GM19035 (cell line): ENCODE measurements around the gene KBTBD12.

Experiments used
- ATAC-seq: cut with Tn5 transposase; IDR thresholded peaks from one replicate; pipeline ENCODE4 v1.9.1; 2021; ENCODE audit not compliant: unreplicated experiment

KBTBD12 gene

DNA sequence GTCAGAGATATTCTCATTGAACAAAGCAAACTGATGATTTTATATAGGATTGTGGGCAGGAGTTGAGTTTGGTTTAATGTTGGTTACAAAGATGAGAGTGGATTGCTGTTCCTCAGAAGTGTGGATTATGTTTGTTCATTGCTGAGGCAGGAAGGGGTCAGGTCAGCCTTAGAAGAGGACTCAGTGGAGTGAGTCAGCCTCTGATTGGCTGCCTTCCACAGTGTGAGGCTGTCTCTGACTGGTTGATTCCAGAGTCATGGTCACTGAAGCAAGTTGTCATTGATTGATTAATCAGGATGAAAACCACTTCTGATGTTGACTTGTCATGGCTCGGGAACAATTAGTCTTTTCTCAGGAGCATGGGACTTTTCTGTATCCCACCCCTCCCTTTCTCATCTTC is 36.2 kb downstream of the KBTBD12 start:
- no peak for ATAC-seq

DNA sequence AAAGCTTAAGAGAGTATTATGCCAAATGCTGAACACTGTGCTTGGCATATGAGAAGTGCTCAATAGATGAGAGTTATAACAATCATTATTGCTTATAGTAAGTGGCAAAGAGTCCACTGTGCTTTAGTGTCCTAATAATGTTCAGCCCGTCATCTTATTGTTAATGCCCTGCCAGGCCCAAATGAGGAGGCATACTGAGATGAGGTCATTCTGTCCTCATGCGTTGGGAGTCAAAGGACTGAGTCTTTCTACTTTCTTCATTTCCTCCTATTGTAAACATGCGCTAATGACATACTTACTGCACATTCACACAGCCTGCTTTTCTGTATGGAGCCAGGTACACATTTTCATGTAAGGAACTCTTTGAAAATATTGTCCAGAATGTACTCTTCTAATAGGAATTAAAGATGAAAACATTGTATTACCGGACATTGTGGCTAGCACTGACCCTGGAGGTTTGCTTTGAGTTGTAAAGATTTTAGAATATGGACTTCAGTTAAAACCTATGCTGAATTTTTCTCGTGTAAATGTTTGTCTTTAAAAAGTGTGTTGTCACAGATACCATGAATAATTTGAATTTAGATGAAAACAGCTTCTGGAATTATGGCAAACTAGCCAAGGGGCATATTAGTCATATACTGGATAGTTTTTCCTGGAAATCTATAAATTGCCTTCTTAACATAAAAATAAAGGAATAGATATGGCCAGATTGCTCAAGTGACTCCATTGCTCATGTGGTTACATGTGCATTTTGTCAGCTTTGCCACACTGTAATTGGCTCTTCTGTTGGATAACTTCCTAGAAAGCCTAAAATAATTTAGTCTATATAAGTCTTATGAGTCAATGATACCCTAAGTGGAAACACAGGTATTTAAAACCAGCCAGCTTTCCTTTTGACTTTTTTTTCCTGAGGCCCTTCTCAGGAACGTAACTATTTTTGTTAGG is 38.3 kb downstream of the KBTBD12 start:
- ATAC-seq: no peak

DNA sequence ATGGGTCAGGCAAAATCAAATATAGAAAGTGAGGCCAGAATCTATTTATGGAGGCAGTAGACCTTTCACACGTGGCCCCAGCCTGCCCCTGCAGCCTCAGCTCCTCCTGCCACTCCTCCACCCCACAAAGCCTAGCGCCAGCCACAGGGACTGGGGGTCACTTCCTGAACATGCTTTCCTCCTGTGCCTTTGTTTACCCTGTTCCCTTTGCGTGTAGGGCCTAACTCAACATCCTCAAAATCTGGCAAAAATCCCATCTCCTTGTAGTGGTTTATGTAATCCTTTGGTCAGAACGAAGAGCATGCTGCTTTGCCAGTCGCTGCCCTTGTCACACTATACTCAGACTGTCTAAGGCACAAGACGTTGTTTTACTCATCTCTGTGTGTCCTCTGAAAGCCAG is 39.6 kb downstream of the KBTBD12 start:
- ATAC-seq: no peak

DNA sequence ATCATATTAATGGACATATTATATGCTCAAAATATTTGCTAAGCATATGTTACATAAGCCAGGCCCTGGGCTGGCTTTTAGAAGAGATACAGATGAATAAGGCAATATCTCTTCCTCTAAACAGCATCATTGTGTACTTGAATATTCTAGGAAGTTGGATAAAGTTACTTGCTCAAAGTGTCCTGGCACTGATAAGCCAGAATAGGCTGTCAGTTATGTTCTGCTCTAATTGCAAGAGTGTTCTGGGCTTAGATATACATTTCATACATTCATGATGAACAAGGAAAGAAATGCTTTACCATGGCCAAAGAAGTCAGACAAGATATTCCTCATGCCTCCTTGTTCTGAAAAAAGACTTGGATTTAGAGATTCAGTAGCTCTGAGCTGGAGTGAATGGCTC is 40.7 kb downstream of the KBTBD12 start:
- ATAC-seq: no peak

DNA sequence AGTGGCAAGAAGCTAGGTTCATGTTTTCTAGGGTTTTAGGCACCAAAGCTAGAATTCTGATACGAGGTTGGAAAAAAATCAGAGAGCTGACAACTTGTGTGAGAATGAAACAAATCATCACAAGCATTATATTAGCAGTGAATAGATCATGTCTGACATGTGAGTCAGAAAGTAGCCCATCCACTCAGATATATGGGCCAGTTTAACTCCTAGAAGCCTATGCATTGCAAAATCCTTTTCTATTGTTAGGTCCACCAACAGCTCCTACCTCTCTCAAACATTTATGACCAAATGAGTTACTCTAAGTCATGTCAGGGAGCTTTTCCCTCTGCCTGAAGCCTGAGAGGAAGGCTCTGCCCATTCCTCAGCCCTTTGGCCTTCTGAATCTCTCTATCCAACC is 44.0 kb downstream of the KBTBD12 start:
- no peak for ATAC-seq

DNA sequence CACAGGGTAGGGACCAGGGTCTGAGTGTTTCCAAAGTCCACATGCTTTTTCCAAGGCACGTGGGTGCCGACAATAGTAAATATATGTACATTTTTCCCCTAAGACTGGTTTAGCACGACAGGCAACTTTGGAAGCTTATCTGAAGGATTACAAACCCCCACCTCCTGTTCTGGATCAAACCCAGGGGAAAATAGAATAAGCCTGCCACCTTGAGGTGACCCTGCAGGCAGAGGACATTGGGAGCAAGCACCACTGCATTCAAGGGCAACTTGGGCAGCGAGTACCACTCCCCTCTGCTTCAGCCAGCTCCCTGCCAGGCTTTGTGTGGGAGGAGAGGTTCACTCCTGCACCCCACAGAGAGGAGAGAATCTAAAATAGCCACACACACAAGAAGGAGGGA is 44.8 kb downstream of the KBTBD12 start:
- ATAC-seq: no peak

DNA sequence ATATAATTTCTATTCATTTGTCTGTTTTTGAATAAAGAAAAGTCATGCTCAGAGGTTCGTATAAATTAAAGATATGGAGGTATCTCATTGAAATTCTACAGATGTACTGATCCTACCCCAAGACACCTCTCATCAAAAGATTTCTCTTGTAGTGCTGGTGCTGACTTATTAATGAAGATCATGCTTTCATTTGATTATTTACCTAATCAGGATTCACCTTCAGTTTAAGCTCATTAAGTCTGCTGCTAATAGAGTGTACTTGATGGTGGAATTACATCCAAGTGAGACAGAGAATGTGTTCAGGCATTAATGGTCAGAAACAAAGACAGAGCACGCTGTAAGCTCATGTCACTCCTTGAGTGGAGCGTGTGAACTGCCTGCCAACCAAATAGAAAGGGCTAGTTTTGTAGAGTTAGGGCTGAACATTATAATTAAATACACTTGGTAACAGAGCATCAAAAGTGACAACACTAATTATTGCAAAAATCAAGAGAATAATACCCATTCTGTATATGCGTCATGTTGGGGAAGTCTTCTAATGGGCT is 45.5 kb downstream of the KBTBD12 start:
- no peak for ATAC-seq

DNA sequence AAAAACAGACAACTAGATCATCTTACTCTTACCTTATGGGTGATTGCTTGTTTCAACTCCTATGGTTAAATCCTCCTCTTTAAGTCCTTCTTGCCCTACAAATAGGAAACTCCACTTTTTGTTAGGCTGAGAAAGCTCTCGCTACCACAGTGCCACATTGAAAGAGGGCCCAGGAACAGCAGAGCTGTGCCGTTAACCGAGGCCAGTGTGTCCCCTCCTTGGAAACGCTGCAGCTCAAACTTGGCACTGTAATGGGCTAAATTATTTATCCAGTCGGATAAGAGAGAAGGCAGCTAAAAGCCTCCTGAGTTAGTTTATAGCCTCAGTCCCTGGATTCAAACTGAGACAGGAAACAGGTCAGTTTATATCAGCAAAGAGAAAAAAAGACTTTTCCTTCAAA is 46.1 kb downstream of the KBTBD12 start:
- no peak for ATAC-seq

DNA sequence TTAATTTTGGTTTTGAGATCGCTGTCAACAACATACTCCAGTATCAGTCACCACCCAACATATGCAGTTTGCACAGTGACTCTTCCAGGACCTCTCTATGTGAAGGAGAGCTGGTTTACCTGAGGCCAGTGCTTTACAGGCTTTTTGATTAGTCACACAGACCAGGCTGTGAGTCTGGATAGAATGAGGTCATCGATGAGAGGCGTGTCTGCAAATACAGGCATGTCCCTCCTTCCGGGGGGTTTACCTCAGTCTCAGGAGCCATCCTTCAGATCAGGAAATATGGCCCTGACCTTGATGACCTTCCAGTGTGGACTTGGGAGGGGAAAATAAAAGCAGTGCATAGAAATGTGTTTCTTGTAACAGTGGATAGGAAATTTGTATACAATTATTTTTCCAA is 46.9 kb downstream of the KBTBD12 start:
- ATAC-seq: no peak

DNA sequence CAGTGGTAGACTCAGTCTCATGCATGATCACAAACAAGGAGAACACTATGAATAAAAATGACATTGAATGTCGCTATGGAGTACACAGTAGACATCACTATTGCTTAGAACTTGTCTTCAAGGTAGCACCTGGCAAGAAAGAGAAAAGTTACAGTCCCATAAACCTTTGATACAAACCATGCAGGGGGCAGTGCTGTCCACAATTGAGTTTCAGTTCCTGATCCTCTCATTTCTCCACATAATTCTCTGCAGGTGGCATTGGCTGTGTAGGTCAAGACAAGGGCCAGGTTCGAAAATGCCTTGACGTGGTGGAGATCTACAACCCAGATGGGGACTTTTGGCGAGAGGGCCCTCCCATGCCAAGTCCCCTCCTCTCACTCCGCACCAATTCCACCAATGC is 47.9 kb downstream of the KBTBD12 start:
- ATAC-seq: no peak

DNA sequence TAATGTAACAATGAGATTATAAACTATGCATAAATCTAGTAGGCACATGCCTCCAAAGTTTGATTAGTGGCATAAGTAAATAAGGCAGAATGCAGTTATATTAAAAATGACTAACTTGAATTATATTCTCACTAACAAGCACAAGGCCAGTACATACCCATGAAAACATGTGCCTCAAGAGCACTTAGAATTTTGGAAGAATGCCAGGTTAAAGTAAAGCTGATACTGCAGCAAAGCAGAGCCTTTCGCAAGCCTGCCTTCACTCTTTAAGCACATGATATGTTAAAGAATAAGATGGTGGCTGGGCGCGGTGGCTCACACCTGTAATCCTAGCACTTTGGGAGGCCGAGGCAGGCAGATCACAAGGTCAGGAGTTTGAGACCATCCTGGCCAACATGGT is 49.0 kb downstream of the KBTBD12 start:
- ATAC-seq: no peak

DNA sequence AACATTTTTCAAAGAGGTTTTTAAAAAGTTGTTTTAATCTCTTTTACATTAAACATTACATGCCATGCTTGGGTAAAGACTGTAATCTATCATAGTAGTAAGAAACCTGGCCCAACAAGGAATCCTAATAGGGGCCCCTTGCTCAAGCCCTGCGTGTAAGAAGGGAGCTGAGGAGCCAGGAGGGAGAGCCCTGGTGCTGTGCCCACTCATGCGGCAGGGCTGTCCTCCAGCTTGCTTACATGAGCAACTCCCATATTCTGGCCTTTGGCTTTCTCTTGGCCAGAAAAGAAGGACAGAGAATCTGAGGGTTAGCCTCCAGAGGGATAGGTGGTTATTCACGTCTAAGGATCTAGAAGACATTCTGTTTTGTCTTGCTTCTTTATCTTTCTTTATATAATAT is 49.8 kb downstream of the KBTBD12 start:
- ATAC-seq: no peak

DNA sequence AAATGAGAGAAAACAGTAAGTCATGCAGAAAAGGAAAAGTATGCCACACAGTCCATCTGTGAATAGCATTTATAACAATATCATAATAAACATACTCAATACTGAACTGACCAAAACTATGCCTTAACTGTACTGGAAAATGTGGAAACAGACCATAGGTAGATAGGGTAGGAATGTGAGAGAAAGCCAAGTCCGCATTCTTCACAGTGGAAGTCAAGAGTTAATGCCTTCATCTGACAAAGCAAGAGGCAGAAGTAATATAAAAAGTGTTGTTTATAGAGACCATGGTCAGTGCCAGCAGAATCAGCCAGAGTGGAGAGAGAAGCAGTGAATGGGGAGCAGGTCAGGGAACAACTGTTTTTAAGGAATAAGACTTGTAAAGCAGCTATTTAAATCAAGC is 52.3 kb downstream of the KBTBD12 start:
- no peak for ATAC-seq

DNA sequence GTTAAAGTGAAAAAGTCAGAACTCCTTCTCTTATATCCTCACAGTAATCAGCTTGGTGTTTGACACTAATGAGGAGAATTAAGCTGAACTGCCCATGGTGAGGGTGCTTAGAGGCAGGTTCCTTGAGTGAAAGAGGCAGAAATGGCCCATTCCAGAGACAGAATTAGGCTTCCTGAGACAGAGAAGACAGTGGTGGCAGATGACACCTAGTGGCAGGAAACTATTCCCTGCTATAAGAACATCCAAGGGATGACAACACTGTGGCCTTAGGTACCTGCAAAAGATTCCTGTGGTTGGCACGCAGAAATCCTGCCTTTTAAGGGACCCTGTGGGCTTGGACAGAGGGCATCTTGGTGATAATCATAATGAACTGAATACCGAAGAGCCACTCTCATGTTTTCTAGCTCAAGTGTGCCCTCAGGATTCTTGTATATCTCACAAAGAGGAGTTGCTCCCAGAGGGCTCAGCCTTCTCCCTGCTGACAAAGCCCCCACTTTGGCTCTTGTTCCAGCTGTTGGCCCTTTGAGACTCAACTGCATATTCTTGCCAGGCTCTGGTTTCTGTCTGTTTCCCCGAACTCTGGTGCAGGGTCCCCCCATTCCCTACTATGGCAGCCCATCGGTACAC is 56.0 kb downstream of the KBTBD12 start:
- ATAC-seq: no peak

DNA sequence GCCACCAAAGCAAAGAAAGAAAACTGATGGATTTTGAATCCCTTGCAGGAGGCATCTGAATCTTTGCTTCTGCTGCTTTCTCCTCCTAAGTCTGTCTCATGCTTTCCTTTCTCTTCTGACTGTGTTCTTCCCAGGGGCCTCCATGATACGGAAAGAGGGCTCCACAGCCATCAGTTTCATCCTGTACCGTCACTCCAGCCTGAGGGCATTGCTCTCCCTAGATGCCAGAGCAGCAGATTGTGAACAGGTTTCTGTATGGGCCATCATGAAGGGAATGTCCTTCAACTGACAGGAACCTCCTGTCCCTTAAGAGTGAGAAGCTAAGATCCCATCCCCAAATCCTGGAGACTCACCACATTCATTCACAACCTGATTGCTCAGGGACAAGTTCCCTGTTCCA is 59.2 kb downstream of the KBTBD12 start:
- no peak for ATAC-seq

DNA sequence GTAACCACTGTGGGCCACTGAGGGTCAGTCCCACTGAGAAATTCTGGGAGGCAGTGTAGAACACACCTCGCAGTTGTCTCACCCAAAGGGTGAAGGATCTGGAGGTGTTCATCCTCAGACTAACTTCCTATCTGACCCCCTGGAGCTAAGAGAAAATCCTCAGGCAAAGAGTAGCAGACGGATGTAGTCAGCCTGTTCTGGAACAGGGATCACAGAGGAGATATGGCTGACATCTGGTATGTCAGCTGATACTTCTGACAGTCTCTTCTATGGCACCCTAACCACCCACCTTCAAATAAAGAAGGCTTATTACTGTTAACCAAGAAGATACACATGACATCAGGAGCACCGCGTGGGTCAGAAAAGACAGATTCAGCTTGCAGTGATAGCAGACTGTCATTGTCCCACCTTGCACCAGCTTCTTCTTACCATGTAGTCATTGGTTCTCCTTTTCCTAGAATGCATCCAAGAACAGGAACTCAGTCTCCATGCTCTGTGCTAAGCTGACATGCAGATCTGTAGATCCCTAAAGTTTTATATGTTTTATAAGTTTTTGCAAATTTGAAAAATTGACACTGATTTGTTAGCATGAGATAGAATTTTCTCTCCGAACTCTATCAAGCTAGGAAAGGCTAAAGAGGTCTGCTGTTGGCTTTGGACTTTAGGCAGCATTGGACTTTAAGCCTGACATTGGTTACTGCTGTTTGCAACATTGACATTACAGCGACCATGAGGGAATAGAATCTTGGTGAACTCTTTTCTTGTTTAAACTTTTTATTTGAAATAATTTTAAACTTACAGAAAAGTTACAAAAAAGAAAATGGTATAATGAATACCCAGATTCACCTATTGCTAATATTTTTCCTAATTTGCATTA is 60.4 kb downstream of the KBTBD12 start:
- no peak for ATAC-seq

DNA sequence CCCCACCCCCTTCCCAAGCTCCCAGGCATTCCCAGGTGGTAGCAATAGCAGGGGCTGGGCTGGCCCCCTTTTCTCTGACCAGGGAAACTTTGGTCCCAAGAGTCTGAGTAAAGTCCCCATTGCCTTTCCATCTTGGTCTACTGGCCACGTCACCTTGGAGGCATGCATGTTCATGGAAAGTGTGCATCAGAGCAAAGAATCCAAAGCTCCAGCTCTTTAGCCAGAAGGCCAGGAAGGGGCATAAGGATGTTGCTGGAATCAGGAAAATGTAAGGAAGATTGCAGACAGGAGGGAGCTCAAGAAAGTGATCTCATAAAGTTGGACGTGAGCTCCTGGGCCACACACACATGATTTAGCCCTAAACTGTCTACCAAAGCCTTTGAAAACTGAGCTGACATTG is 63.6 kb downstream of the KBTBD12 start:
- no peak for ATAC-seq

DNA sequence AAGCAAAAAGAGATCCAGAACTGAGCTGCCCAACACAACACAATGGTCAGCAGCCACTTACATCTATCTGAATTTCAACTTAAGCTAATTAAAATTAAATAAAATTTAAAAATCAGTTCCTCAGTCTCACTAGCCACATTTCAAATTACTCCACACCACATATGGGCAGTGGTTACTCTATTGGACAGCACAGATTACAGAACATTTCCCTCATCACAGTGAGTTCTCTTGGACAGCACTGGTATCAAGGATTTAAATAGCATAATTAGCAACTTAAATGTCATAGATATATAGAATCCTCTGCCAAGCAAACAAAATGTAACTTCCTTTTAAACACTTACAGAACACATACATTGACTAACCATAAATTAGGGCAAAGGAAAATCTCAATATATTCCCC is 64.4 kb downstream of the KBTBD12 start:
- ATAC-seq: no peak

DNA sequence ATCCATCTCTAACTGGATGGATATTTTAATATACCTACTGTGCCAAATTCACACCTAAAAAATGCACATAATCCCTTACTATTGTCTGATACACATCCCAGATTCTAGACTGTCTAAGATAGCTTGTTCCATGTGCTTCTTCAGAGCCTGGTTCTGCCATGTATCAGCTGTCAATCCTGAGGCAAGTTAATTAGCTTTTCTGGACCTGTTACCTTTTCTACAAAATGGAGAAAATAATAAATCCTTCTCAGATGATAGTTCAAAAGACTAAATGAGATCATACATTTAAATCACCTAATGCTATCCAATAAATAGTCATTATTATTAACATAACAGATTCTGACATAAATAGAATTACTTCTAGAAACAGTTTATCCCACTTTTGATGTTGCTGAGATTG is 66.1 kb downstream of the KBTBD12 start:
- ATAC-seq: no peak

DNA sequence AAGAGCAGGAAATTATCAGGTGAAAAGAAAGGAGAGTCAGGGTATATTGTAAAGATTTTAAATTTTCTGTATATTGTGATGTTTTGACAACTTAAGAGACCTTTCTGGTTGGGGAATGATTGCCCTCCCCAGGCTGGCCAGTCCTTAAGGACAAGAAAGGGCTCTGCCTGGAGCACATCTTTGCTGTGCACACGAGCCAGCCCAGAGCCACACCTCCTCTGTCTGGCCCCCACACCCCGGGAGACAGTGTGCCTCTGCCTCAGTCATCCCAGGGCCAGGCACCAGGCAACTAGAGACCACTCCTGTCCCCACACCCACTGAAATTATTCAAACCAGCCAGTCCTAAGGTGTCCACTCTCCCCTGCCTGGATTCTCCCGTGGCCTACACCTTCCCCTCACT is 67.1 kb downstream of the KBTBD12 start:
- no peak for ATAC-seq

DNA sequence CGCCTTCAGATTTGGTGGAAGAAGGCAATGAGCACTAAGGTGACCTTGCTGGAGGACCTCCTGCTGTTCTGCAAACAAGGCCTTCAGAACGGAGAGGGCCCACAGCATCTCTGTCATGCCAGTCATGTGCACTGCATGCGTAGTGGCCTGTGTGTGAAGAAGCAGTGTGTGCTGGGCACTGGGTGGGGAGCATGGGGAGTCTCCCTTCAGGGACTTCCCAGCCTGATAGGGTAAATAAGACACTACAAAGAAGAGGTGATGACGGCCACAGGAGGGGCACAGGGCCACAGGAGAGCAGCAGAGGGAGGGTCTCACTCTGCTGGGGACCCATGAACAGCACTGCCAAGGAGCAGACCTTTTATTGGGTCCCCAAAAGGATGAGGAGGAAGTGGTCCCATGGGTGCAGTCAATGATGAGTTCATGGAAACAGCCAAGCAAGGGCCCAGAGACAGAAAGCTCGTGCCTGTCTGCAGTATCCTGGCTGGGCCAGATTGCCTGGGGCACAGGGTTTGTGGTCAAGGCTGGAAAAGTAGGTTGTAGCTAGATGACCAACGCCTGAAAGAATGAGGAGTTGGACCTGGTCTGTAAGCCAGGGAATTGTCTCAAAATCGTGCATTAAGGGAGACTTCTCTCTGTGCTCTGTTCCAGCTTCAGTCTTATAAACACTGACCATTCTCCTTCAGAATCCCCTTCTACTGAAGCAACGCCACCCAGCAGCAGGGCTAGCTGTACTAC is 69.4 kb downstream of the KBTBD12 start:
- ATAC-seq: no peak
